HL-60 (cell line): Measurements from ENCODE around the gene SLC22A23.

Experiments
- CTCF ChIP-seq: IDR thresholded peaks from one replicate; pipeline ENCODE4 v1.5.1; 2011; ENCODE audit warnings: low read length, control low read depth, inconsistent platforms; ENCODE audit not compliant: insufficient read depth
- GABPA ChIP-seq: IDR thresholded peaks from 2 replicates; pipeline ENCODE4 v1.6.1; 2012; ENCODE audit warnings: low read depth

DNA sequence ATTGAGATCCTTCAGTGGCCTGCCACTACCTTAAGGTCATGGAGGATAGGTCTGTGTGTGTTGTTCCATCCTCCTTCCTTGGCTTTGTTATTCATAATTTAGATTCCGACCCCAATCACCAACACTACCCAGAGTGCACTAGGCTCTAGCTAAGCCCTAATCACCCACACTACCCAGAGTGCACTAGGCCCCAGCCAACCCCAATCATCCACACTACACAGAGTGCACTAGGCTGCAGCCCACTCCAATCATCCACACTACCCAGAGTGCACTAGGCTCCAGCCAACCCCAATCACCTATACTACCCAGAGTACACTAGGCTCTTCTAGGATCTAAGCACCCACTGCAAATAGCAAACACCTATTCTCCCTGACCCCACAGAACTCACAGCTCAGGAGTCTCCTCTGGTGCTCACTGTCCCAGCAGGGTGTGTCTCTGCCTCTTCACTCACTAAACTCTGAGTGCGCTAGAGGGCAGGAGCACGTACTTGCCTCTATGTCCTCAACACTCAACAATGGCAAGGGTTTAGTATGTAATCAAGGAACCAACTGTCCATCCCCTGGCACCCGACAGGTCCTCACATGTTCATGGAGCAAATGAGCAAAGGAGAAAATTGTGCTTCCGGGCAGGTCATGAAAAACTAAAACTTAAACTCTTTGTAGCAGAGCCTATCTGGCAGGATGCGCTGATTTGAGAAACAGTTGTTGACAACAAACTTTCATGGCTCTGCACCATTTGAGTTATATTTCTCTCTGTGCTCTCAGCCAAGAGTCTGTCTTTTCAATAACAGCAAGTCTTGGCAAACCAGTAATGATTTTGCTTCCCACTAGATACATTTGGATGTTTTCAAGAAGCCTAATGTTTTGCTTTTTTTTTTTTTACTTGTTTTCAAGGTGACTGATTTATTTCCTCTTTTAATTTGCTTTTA lies 54.3 kb downstream of the SLC22A23 start:
- TF ChIP-seq CTCF: no peak
- TF ChIP-seq GABPA: no peak
